ENCODE results near the gene CRADD.
"Not testable (repeated sequence)": the region's sequence is repeated elsewhere in the genome, so short reads cannot be mapped to it uniquely, and the experiment has no call there.

CRADD gene

DNA sequence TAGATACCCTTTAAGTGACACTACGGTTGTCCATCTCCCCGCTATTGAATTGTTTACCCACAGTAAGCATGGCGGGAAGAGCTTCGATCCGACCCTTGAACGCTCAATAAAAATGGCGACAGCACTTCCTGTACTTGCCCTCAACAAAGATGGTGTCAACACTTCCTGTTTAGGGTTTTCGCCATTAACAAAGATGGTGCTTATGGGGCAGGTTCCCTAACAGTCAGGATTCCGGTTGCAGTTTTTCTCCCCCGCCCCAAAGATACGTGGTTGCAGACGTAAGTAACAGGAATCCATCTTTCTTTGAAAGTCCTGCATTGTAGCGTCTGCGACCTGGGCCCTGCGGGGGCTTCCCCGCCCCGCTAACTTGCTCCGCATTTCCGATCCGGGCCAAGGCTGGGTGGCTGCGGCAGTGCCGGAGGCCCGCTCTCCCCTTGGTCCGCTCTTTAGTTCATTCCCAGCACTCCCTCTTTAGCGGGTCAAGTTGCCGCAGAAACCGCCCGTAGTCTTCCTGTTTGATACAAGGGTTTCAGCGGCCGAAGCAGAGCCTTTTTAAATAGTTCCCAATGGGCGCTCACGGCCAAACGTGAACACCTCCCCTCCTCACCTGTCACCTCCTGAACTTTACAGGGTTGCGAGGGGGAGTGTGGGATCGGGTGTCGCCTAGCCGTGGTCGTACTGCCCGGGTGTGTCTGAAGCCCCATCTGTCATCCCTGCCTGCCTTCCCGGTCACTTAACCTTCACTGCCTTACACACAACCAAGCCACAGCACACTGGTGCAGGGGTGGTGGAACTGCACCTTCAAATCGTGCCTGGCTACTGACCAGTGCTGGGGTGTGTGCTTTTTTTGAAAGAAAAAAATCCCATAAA is at the start of gene CRADD:
Gene CRADD (plus strand): TSS at position 181 of the 870 bp plus-strand sequence.
- DNase-seq, result peak; percentile 34 to 95 (median 71)

- no peak for DNase-seq
Measured at GRCh38 chr12:93632383-93632782, 44.8 kb upstream of the CRADD start.

- DNase-seq, result no peak
Measured at GRCh38 chr12:93634416-93634815, 42.8 kb upstream of the CRADD start.

DNA sequence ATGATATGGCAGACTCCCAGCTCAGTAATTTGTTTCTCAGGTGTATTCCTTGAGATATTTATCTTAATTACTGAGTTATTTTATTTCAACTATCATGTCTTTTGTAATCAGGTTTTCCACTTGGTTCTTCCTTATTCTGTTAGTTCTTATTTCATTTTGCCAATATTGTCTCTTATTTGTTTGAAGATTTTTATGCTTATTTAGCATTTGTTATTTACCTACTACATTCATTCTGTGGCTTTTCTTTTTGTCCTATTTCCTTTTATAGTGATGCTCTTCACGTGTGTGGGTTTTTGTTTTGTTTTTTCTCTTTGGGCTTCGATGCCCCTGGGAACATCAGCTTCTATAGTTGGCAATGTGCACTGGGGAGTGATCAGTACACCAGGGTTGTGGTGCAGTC is 40.5 kb upstream of the CRADD start:
- DNase-seq, result no peak

- DNase-seq, result no peak
Measured at GRCh38 chr12:93638095-93638494, 39.1 kb upstream of the CRADD start.

DNA sequence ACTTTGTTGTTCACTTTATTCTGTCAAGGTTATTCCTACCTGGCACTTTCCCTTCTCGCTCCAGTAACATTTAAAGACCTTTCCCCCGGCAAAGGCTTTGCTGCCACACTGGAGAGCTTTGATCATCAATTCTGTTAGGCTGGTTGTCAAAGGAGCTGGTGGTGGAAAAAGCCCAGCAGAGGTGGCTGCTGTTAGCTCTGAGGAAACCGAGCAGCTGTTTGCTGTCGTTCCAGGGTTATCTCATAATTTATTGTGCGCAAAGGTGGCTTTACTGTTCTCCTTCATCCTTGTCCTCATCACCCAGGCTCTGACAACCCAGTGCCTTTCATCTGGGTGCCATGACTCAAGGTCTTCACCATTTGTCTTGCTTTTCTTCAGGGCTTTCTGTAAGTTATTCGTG is 38.2 kb upstream of the CRADD start:
- DNase-seq, result no peak

DNA sequence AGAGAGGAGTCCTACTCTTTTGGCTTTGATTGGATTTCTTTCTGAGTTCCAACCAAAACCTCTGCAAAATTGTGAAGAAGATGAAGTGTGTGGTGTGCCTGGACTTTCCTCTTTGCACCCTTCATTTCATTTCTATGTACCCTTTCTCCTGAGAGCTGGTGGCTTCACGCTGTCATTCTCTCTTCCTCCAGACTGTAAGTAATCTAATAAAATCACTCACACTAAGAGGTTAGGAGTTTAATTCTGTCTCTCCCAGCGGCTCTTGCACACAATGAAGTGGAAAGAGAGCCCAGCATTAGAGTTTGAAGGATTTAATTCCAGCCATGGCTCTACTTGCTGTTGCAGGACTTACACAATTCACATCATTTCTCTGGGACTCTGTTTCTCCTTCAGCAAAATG is 37.8 kb upstream of the CRADD start:
- DNase-seq, result no peak

- not testable (repeated sequence) for DNase-seq
Measured at GRCh38 chr12:93641380-93641779, 35.8 kb upstream of the CRADD start.

DNA sequence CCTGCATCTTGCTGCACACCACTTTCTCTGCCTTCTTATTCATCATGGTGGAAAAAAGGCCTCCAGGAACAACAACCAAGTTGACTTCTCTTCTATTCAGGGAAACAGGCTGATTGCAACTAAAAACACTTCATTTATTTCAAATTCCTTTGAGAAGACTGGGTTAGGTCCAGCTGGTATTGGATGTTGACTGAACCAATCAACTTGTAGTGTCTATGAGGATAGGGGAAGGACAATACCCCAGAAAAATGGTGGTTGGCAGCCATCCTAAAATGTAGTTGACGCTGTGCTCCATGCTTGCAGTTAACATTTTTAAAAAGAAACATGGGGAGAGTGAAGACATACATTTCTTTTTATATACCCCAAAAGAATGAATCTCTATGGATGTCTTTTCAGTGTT is 34.4 kb upstream of the CRADD start:
- no peak for DNase-seq

DNA sequence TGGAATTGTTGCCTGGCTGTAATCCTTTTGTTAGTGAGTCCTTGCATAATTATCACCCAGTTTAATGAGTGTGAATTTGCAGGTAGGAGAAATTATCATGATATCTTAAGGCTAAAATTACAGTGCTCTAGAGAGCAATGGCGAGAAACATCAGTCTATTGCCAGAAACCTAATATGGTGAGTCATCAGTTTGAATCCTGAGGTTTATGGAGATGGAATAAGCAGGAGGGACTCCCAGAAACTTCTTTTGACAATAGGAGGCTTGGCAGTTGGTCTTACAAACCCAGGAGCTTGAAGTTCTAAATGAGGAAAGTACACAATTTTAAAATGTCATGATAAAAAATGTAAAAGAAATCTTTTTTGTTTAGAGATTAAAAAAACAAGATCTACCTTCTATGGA is 31.5 kb upstream of the CRADD start:
- no peak for DNase-seq

DNA sequence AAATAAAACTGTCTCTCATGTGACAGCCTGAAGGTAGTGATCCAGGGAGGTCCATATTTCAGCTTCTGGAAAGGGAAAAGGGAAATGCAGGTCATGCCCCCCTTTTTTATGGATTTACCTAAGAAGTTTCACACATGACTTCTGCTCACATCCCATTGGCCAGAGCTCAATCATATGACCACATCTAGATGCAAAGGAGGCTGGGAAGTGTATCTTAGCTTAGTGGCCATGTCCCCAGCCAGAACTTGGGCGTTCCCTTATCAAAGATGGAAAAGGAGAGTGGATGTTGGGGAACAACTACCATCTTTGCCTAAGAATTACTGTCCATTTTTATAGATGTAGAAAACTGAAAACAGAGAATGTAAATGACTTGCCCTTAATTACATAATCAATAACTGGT is 26.5 kb upstream of the CRADD start:
- DNase-seq, result no peak

- DNase-seq, result no peak
Measured at GRCh38 chr12:93653079-93653478, 24.1 kb upstream of the CRADD start.

DNA sequence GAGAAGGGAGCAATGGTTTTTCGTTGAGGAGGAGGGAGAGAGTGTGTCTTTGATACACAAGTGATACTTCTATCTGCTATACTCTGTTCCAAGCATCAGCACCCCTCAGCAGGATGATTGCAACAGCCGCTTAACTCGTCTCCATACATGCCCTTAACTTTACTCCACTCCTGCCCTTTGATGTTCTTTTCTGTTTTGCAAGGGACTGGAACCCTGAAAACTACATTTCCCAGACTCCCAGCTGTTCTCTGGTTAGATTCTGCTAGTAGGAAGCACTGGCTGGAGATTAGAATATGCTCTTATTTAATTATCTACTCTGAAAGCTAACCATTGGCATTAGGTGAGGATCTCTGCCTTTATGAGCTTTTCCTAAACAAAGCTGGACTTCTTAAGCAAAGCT is 23.5 kb upstream of the CRADD start:
- no peak for DNase-seq

GRCh38 chr12:93654421-93654820 is 22.8 kb upstream of the CRADD start:
- no peak for DNase-seq

DNA sequence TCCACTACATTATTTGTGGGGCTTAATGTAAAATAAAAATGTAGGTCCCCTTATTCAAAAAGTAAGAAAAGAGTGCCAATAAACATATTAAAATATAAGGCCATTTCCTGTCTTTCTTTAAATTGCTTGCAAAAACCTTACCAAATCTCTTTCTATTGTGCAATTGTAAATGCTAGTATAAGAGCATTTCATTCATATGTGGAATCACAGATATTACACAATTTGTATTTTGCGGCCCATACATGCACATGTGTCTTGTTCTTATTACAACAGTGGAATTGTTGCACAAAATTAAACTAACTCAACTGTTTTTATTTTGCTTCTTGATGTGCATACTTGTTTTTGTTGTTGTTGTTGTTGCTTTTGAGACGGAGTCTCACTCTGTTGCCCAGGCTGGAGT is 20.1 kb upstream of the CRADD start:
- DNase-seq, result no peak

DNA sequence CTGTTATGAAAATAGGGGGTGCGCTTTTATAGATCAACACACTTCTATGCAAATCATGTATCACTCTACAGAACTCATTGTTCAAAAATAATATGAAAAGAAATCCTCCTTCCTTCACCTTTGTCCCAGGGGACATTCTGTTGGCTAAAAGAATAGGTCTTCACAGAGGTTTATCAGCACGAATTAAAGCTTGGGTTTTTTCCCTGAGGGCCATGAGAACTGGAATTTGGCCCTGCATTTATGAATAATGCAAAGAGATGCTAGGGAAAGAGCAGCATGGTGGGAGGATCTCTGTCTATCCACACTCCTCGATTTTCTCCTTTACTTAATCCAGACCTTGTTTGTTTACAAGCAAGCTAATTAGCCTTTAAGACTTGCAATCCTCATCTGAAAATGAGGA is 16.2 kb upstream of the CRADD start:
- DNase-seq, result no peak

GRCh38 chr12:93663006-93663728 is 14.0 kb upstream of the CRADD start:
- DNase-seq, result no peak

DNA sequence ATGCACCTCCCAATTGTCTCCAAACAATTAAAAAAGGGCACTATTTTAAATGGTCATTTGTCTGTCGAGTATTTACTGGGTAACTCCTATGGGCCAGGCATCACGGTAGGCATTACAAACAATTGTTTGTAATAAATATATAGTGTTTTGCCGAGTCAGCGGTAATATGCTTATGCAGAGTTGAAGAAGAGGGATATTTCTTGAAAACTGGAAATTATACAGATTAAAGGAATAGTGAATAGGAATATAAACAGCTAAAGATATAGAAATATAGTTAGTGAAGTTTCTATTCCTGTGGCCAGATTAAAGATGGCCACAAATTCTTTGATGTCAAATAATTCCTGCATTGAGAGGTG is 13.5 kb upstream of the CRADD start:
- DNase-seq, result no peak

- DNase-seq, result no peak
Measured at GRCh38 chr12:93664573-93665138, 12.5 kb upstream of the CRADD start.

DNA sequence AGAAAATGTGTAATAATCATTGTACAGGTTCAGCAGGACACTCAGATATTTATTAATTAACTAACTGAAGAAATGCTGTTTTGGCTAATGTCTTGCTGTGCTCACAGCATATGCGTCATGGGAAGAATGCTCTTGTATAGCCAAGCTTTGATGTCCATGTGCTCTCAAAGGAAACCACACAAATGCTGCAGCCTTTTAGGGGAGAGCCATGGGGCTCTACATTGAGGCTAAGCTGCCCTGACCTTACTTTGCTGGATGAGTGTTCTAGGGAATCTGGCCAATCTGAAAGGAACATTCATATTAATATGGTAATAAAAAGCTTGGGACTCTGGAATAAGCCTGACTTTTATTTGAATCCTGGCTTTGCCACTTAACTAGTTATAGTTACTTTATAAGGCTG is 9.5 kb upstream of the CRADD start:
- no peak for DNase-seq

GRCh38 chr12:93668919-93669418 is 8.2 kb upstream of the CRADD start:
- DNase-seq, result no peak

DNA sequence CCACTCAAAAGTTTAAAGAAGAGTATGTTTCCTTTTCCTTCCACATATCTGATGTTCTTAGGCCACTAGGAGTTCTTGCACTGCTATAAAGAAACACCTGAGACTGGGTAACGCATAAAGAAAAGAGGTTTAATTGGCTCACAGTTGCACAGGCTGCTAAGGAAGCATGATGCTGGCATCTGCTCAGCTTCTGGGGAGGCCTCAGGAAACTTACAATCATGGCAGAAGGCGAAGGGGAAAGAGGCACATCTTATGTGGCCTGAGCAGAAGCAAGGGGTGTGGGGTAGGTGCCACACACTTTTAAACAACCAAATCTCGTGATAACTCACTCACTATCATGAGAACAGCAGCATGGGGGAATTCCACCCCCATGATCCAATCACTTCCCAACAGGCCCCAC is 7.7 kb upstream of the CRADD start:
- no peak for DNase-seq

DNA sequence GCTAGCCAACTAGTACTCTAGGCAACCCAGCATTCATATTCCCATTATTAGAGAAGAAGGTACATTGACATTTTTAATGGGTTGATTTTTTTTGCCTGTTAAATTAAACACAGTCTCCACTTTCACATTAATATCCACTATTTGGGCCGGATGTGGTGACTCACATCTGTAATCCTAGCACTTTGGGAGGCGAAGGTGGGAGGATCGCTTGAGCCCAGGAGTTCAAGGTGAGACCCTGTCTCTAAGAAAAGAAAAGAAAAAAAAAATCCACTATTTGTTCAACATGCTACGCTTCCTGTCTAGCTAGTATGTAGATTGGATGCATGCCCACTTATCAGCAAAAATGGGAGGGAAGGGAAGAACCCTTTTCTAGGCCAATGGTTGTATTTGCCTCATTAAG is 7.1 kb upstream of the CRADD start:
- no peak for DNase-seq
